ENCODE results near the gene TENM4.

Gene TENM4

GRCh38 chr11:79170321-79170720 lies 270.5 kb downstream of the TENM4 start:
- ChIA-PET POLR2A (no interaction called here), CTCF (interaction anchor here (0.8 kb wide), 1 partner anchor 525 kb away, joined by 3 read pairs; no protein-coding TSS in a partner anchor)
- DNase-seq (ENCODE audit: extremely low spot score), result no peak
- TF ChIP-seq L3MBTL2 (conservative IDR thresholded peaks at IDR 0.05) (no peak), ELF4 (IDR thresholded peaks at IDR 0.05) (no peak), FOXA1 (IDR thresholded peaks at IDR 0.05) (no peak), BHLHE40 (IDR thresholded peaks at IDR 0.05; ENCODE audit: borderline replicate concordance) (no peak), ZNF384 (IDR thresholded peaks at IDR 0.05) (no peak), SUZ12 (IDR thresholded peaks at IDR 0.05) (no peak), HDGF (IDR thresholded peaks at IDR 0.05; ENCODE audit: borderline replicate concordance) (no peak), SP1 (IDR thresholded peaks at IDR 0.05) (no peak), NFRKB (IDR thresholded peaks at IDR 0.05) (no peak), FOXK2 (IDR thresholded peaks at IDR 0.05) (no peak), FOXM1 (IDR thresholded peaks at IDR 0.05; ENCODE audit: borderline replicate concordance) (no peak), TARDBP (IDR thresholded peaks at IDR 0.05) (no peak)

- CTCF ChIA-PET, result interaction anchor here (0.9 kb wide), 1 partner anchor 21 kb away, joined by 4 read pairs; no protein-coding TSS in a partner anchor
- POLR2A ChIA-PET, result no interaction called here
These were observed 272.2 kb downstream of the TENM4 start for GRCh38 chr11:79168530-79169110.

DNA sequence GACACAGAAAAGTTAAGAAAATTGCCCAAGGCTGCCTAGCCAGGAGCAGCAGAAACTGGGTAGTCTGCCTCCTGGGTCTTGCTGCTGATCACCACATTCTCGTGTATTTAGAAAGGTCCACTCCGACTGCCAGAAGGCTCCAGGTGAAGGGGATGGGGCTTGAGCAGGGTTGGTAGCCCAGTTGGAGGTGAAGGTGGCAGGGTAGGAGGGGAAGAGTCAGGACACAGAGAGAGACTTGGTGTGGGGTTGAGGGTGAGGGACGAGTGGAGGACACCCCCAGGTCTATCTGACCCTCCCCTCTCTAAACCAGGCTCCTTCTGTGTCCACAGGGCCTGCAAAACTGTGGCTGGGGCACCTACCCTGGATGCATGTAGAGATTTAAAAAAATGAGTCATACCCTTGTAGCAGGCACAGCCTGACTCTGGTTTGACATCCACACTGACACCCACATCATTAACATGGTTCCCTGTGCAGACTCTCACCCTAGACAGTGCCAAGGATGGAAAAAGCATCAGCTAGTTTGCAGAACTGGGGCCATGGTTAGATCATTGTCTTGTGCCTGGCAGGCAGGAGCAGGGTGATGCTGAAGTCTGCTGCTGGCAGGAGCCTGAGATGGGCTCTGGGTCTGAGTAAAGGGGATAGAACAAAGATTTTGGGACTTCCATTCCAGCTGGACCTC lies 273.2 kb downstream of the TENM4 start:
- POLR2A ChIA-PET, result no interaction called here
- no peak for DNase-seq (ENCODE audit: extremely low spot score)
- TF ChIP-seq TARDBP (IDR thresholded peaks at IDR 0.05) (no peak), CTBP1 (IDR thresholded peaks at IDR 0.05; ENCODE audit: borderline replicate concordance) (no peak), SUZ12 (IDR thresholded peaks at IDR 0.05) (no peak), FOXM1 (IDR thresholded peaks at IDR 0.05; ENCODE audit: borderline replicate concordance) (no peak), PKNOX1 (IDR thresholded peaks at IDR 0.05) (no peak), SP1 (IDR thresholded peaks at IDR 0.05) (no peak), L3MBTL2 (conservative IDR thresholded peaks at IDR 0.05) (no peak), FOXK2 (IDR thresholded peaks at IDR 0.05) (no peak), BHLHE40 (IDR thresholded peaks at IDR 0.05; ENCODE audit: borderline replicate concordance) (no peak), ARNT (IDR thresholded peaks at IDR 0.05) (no peak), HDGF (IDR thresholded peaks at IDR 0.05; ENCODE audit: borderline replicate concordance) (no peak), LEF1 (IDR thresholded peaks at IDR 0.05; ENCODE audit: borderline replicate concordance) (no peak), NFRKB (IDR thresholded peaks at IDR 0.05) (no peak), ELF4 (IDR thresholded peaks at IDR 0.05) (no peak), ZNF384 (IDR thresholded peaks at IDR 0.05) (no peak), FOXA1 (IDR thresholded peaks at IDR 0.05) (no peak)
- CTCF ChIA-PET, result no interaction called here

More at GRCh38 chr11:79168530-79169110, 272.2 kb downstream of the TENM4 start:
- DNase-seq (ENCODE audit: extremely low spot score), result no peak
- TF ChIP-seq ZNF384 (IDR thresholded peaks at IDR 0.05) (no peak), NFRKB (IDR thresholded peaks at IDR 0.05) (no peak), CTBP1 (IDR thresholded peaks at IDR 0.05; ENCODE audit: borderline replicate concordance) (no peak), LEF1 (IDR thresholded peaks at IDR 0.05; ENCODE audit: borderline replicate concordance) (no peak), PKNOX1 (IDR thresholded peaks at IDR 0.05) (no peak), FOXM1 (IDR thresholded peaks at IDR 0.05; ENCODE audit: borderline replicate concordance) (no peak), TARDBP (IDR thresholded peaks at IDR 0.05) (no peak)

DNA sequence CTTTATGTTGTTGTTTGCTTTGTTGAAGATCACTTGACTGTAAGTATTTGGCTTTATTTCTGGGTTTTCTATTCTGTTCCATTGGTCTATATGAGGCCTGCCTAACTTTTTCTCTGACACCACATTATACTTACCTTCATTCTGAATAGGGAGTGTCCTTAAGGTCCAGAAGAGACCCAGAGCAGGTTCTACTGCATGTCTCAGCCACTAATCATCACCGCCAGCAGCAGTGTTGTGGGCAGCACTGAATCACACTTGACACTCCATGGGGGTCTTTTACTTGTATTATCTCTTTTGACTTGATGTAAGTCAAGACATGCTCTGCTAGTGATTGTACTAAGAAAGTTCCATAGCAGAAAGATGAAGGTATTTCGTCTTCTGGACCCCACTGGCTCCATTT lies 274.9 kb downstream of the TENM4 start:
- no peak for DNase-seq (ENCODE audit: extremely low spot score)
- CTCF ChIA-PET, result no interaction called here
- TF ChIP-seq ZNF384 (IDR thresholded peaks at IDR 0.05), result no peak
- no peak for TF ChIP-seq FOXA1 (IDR thresholded peaks at IDR 0.05)
- no peak for TF ChIP-seq ELF4 (IDR thresholded peaks at IDR 0.05)
- no peak for TF ChIP-seq FOXK2 (IDR thresholded peaks at IDR 0.05)
- TF ChIP-seq LEF1 (IDR thresholded peaks at IDR 0.05; ENCODE audit: borderline replicate concordance), result no peak
- no peak for TF ChIP-seq ARNT (IDR thresholded peaks at IDR 0.05)
- TF ChIP-seq L3MBTL2 (conservative IDR thresholded peaks at IDR 0.05), result no peak
- no peak for TF ChIP-seq HDGF (IDR thresholded peaks at IDR 0.05; ENCODE audit: borderline replicate concordance)
- POLR2A ChIA-PET, result no interaction called here

DNA sequence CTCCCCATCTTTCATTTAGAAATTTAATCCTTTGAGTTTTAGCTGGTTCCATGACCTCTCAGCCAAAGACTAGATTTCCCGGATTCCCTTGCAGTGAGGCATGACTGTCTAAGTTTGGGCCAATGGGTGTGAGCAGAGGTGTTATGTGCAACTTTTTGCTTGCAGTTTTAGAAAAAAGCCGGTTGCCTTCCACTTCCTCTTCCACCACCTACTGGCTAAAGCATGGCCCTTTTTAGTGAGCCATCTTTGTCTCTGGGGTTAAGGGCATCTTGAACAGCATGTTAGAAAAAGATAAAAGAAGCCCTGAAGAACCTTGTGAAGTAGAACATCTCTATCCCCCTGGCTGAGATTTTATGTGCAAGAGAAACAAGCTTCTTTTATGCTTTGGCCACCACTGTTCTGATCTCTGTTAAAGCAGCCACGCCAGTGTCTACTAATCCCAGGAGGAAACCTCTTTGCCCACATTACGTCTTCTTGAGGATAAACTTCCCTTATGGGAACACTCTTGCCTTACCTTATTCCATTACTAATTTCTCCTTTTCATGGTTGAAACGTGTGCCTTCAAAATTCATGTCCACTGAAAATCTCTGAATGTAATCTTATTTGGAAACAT lies 279.9 kb downstream of the TENM4 start:
- ChIA-PET CTCF (no interaction called here), POLR2A (no interaction called here)
- no peak for TF ChIP-seq FOXM1 (IDR thresholded peaks at IDR 0.05; ENCODE audit: borderline replicate concordance)
- no peak for TF ChIP-seq NFRKB (IDR thresholded peaks at IDR 0.05)
- TF ChIP-seq ARNT (IDR thresholded peaks at IDR 0.05), result no peak
- TF ChIP-seq LEF1 (IDR thresholded peaks at IDR 0.05; ENCODE audit: borderline replicate concordance), result no peak
- TF ChIP-seq ZNF384 (IDR thresholded peaks at IDR 0.05), result no peak
- no peak for TF ChIP-seq BHLHE40 (IDR thresholded peaks at IDR 0.05; ENCODE audit: borderline replicate concordance)
- TF ChIP-seq CTBP1 (IDR thresholded peaks at IDR 0.05; ENCODE audit: borderline replicate concordance), result no peak
- TF ChIP-seq SUZ12 (IDR thresholded peaks at IDR 0.05), result no peak
- no peak for TF ChIP-seq HDGF (IDR thresholded peaks at IDR 0.05; ENCODE audit: borderline replicate concordance)
- no peak for TF ChIP-seq ELF4 (IDR thresholded peaks at IDR 0.05)
- no peak for TF ChIP-seq FOXK2 (IDR thresholded peaks at IDR 0.05)
- no peak for TF ChIP-seq TARDBP (IDR thresholded peaks at IDR 0.05)
- TF ChIP-seq L3MBTL2 (conservative IDR thresholded peaks at IDR 0.05), result no peak
- TF ChIP-seq PKNOX1 (IDR thresholded peaks at IDR 0.05), result no peak
- no peak for TF ChIP-seq SP1 (IDR thresholded peaks at IDR 0.05)
- no peak for DNase-seq (ENCODE audit: extremely low spot score)

All from HEK293T (cell line).